GM13977 (cell line): ENCODE results near the gene RBFOX2.
A peak's percentile ranks its signal among the peaks of the same experiment; 100 is the strongest.
"Not testable (repeated sequence)": the region's sequence is repeated elsewhere in the genome, so short reads cannot be mapped to it uniquely, and the experiment has no call there.

Experiments
- DNase-seq: peaks from one replicate; pipeline ENCODE4 v3.0.0; 2012; ENCODE audit warnings: low spot score
- in situ Hi-C: fragments of 300-500 bp; cut with MboI; formaldehyde crosslinking; loops from one replicate; pipeline ENCODE4 v1.12.0; 2022; ENCODE audit warnings: low sequenced_read_pairs, low pct_unique_long_range_greater_than_20kb, mixed read lengths, inconsistent platforms; ENCODE audit not compliant: unreplicated experiment
- TF ChIP-seq, protein P1 (sequence below): IDR thresholded peaks from 2 replicates; pipeline ENCODE4 v1.5.1; 2012; ENCODE audit warnings: mild to moderate bottlenecking, control low read depth; ENCODE audit not compliant: insufficient read depth; ENCODE audit errors: extremely low read depth, missing control alignments

RBFOX2 gene

DNA sequence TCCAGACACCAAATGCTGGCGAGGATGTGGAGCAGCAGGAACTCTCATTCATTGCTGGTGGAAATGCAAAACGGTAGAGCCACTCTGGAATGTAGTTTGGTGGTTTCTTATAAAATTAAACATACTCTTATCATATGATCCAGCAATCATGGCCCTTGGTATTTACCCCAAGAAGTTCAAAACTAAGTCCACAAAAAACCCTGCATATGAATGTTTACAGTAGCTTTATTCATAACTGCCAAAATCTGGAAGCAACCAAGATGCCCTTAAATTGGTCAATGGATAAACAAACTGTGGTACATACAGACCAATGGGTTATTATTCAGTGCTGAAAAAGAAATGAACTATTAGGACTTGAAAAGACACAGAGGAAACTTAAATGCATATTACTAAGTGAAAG, 223.2 kb downstream of the RBFOX2 start:
- TF ChIP-seq, protein P1, sequence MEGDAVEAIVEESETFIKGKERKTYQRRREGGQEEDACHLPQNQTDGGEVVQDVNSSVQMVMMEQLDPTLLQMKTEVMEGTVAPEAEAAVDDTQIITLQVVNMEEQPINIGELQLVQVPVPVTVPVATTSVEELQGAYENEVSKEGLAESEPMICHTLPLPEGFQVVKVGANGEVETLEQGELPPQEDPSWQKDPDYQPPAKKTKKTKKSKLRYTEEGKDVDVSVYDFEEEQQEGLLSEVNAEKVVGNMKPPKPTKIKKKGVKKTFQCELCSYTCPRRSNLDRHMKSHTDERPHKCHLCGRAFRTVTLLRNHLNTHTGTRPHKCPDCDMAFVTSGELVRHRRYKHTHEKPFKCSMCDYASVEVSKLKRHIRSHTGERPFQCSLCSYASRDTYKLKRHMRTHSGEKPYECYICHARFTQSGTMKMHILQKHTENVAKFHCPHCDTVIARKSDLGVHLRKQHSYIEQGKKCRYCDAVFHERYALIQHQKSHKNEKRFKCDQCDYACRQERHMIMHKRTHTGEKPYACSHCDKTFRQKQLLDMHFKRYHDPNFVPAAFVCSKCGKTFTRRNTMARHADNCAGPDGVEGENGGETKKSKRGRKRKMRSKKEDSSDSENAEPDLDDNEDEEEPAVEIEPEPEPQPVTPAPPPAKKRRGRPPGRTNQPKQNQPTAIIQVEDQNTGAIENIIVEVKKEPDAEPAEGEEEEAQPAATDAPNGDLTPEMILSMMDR: no peak
- no peak for DNase-seq
- in situ Hi-C loops: no loop called here

DNA sequence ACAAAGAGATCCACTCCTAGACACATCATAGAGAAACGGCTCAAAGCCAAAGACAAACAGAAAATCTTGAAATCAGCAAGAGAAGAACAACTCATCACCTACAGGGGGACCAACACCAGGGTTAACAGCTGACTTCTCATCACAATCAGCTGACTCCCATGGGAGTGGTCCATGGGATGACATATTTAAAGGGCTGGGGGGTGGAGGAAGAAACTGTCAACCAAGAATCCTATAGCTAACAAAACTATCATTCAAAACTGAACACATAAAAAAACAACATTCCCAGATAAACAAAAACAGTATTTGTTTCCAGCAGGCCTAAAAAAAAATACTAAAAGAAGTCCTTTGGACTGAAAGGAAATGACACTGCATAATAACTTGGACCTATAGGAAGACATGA, 224.2 kb downstream of the RBFOX2 start:
- TF ChIP-seq, protein P1: no peak
- in situ Hi-C loops: no loop called here
- DNase-seq: no peak

DNA sequence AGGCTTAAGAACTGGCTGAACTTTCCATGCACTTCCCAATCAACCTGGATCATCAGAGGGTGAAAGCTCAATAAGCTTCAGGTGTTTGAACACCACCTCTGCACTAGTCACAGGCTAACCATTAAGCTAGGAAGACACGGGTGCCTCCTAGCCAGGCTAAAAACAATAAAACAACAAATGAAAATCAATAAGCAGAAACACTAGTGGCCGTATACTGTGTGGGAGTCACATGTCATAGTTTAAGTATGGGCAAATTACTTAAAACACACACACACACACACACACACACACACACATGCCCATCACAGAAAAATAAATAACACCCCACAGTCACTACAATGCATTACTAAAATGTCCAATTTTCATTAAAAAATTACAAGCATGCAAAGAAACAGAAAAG, 225.7 kb downstream of the RBFOX2 start:
- no peak for DNase-seq
- TF ChIP-seq, protein P1: no peak
- in situ Hi-C loops: no loop called here

DNA sequence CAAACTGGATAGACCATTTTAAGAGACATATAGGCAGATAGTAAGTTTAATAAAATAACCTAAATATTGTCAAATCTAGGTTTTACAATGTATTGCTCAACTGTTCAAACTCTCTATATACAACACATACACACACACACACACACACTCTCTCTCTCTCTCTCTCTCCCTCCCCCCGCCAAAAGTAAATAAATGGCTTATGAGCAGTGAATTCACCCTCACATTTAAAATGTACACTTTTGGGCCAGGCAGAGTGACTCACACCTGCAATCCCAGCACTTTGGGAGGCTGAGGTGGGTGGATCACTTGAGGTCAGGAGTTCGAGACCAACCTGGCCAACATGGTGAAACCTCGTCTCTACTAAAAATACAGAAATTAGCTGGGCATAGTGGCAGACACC, 227.3 kb downstream of the RBFOX2 start:
- DNase-seq, in situ Hi-C loops: not testable (repeated sequence)

DNA sequence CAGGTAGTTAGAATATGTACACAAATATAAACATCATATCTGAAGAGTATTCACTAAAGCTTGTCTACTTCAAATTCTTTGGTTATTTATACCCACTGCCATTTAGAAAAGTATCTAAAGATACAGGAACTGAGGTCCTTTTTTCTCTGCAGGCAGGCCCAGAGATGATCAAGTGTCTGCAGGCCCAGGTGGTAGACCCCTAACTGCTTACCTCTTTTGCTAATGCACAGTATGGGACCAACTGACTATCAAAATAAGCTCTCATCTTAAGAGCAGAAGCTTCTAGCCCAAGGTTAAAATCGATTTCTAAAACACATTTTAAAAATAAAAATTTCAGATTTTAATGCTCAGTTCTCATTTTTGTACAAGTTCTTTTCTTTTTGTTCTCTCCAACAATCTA, 229.5 kb downstream of the RBFOX2 start:
- TF ChIP-seq, protein P1: no peak
- no peak for DNase-seq
- in situ Hi-C loops: no loop called here

DNA sequence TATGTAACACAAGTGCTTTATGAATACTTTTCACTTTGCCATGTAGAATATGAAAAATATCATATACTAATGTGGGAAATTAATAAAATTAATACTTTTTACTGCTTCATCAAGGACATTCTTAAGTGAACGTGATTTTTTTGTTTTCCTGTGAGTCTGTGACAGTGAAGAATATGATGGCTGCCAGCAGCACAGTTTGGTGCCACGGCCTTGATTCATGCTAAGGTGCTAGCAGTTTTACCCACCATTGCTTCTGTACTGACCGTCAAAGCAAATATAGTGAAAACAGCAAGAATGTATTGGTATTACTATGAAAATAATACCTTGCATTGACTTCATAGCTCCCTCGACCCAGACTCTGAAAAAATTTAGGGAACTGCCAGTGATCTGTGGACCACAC, 231.2 kb downstream of the RBFOX2 start:
- TF ChIP-seq, protein P1: no peak
- DNase-seq: no peak
- in situ Hi-C loops: no loop called here

DNA sequence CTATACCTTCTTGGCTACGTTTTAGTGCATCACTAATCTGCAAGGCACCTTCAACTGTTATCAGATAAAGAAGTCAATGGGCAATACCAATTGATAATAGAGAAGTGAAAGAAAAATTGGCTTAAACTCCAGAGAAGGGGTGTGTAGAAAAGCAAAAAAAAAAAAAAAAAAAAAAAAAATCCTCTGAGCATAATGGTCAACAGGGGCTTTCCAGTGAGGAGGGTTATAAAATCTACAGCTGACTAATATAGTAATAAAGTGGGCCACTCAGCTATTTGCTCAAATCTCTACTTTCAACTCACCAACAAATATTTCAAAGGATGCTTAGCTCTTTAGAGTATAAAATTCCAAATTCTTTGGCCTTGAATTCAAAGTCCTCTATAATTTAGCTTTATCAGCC, 233.1 kb downstream of the RBFOX2 start:
- peak; percentile 27 for DNase-seq
- in situ Hi-C loops: no loop called here
- TF ChIP-seq, protein P1: no peak
